Activated naive CD8-positive, alpha-beta T cell treated with anti-CD3 and anti-CD28 coated beads, Interleukin-2, amount 50 U/mL, for 16 hours (primary cell): Measurements from ENCODE around the gene BIRC2.

Source experiments
- DNase-seq: peaks from one replicate; pipeline ENCODE4 v3.0.0-alpha.2; 2020; ENCODE audit warnings: low read depth, low spot score

The BIRC2 gene

DNA sequence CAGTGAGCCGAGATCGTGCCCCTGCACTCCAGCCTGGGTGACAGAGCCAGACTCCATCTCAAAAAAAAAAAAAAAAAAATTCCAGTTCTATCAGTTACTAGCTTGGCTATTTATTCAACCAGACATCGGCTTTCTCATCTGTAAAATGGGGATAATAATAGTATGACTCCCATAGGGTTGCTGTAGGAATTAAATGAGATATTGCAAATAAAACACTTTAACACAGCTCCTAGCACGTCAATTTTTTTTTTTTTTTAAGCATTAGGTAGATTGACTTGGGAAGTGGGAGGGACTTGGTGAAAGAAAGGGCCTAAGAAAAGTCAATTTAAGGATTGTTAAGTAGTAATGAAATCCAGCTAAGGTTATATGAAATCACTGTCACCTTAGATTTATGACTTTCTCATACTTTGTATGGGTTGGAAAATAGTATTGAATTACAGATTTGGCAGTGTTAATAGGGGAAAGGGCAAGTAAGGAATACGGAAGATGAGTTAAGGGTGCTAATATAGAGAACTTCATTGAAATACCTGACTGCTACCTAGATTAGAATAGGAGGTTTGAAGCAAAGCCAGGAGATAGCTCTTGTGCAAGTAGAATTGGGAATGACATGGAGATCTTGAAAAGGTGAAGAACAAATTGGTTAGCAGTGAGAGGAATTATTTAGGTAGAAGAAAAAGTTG, 28.8 kb downstream of the BIRC2 start:
- no peak for DNase-seq

DNA sequence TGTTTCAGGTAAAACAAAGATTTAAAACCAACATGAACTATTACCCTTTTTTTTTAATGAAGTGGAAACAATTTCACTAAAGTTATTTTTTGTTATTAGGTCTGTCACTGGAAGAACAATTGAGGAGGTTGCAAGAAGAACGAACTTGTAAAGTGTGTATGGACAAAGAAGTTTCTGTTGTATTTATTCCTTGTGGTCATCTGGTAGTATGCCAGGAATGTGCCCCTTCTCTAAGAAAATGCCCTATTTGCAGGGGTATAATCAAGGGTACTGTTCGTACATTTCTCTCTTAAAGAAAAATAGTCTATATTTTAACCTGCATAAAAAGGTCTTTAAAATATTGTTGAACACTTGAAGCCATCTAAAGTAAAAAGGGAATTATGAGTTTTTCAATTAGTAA, 30.9 kb downstream of the BIRC2 start:
- DNase-seq = no peak

DNA sequence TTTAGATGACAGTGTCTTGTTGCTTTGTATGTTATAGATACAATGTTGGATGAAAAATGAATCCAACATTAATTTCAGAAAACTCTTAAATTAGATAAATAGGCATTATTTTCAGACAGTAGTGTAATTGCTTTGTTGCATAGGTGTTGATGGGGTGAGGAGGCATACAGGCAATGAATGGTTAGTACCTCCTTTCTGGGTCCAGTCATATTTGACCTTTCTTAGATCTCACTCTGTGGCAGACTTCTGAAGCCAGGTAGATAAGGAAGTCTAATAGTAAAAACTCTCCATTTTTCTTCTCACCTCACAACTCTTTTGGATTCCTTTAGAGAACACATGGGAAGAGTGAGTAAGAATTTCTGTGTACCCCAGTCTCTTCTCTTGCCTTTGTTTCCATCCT, 31.8 kb downstream of the BIRC2 start:
- DNase-seq = no peak

DNA sequence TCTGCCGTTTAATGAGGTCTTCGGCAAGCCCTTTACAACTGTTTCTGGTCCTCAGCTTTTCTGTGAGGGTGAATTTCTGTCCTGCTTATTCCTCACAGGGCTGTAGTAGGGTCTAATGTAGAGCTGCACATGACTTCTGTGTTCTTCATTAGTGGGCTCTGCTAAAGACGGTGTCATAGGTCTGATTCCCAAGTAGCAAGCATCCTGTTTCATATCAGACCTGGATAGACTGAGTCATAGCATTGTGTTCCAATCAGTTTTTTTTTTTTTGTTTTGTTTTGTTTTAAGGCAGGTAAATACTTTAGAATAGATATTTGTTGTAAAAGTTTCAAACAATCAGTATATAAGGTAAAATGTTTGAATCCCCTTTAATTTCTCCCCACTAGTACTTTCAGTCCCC, 35.4 kb downstream of the BIRC2 start:
- DNase-seq = no peak

DNA sequence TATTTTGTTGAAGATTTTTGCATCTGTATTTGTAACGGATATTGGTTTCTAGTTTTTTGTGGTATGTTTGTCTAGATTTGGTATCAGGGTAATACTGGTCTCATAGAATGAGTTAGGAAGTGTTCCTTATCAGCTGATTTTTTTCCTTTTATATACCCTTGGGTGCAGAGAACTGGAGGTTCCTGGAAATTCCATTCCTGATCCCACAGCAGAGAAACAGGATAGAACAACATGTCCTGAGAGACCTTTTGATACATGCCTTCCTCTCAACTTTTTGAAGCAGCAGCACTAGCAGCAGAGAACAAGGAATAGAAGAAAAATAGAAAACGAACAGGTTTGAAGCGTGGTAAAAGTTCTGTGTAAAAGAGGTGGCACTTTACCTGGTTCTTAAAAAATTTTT, 36.8 kb downstream of the BIRC2 start:
- no peak for DNase-seq

DNA sequence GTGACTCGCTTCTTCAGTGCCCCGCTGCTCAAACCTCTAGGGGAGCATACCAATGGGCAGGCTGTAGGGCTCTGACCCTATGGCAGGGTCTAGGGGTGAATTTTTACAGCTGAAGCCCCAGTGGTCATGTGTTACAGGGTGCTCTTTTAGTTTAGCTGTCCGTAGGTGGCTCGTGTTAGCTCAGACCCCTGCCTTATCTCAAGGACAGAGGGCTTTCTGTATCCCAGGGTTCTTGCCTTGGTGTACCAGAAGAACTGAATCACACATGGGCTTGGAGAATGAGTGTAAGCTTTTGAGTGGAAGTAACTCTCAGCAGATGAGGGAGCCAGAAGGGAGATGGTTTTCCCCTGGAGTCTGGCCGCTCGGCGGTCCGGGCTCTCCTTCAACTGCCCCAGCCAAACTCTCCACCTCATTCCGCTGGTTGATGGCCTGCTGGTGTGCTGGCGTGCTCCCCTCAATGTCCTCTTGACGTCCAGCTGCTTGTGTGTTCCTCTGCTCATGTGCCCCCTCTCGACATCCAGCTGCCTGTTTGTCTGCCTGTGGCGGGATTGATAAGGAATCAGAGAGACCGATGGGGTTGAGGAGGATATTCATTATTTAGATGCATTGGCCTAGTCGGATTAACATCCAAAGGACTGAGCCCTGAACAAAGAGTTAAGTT, 37.5 kb downstream of the BIRC2 start:
- no peak for DNase-seq

DNA sequence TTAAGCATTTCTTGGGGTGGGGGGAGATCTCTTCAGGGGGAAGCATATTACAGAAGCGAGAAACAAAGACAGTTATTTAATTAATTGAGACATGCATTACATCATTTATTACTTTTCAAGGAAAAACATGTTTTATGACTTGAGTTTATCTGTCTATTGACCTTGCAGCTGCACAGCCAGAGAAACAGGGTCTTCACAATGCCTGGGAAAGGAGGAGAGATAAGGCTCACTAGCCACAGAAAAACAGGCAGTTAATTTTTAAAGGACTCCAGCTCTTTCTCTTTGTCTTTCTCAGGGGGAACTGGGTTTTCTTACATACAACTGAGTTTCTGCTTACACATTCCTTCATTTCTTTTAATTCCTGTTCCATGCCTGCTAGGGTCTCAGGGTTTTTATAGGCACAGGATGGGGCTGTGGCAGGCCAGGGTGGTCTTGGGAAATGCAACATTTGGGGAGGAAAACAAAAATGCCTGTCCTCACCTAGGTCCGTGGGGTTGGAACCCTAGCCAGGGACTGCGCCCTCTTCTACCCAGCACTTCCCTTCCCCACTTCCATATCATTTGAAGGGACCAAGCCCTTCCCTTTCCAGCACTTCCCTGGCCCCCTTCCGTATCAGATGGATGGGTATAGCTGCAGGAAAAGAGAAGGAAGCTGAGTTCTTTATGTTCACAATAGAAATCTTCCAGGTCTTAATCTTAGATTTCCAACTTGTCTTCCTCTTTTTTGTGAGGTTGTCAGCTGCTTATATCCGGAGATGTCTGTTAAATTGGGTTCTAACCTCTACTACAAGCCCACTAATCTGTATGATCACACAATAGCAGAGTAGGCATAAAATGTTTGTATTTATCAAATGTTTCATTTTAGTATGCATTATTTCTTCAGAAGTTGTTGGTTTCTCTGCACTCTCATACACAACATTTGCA, 38.3 kb downstream of the BIRC2 start:
- no peak for DNase-seq

DNA sequence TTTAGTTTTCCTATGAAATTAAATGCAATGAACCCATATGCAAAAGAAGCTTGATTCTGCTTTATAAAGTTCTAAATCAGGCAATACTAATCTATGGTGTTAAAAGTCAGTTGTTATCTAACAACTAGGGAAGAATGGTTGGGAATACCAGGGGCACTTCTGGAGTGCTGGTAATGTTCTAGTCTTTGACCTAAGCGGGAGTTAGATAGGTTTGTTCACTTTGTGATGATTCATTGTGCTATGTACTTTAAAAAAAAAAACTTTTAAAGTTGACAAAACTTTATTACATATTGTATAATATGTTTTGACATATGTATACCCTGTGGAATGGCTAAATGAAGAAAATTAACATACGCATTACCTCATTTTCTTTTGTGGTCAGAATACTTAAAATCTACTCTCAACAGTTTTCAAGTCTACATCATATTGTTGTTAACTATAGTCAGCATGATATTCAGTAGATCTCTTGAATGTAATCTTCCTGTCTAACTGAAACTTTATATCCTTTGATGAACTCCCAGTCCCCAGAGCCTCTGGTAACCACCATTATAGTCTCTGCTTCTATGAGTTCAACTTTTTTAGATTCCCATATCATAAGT, 39.2 kb downstream of the BIRC2 start:
- DNase-seq = no peak

DNA sequence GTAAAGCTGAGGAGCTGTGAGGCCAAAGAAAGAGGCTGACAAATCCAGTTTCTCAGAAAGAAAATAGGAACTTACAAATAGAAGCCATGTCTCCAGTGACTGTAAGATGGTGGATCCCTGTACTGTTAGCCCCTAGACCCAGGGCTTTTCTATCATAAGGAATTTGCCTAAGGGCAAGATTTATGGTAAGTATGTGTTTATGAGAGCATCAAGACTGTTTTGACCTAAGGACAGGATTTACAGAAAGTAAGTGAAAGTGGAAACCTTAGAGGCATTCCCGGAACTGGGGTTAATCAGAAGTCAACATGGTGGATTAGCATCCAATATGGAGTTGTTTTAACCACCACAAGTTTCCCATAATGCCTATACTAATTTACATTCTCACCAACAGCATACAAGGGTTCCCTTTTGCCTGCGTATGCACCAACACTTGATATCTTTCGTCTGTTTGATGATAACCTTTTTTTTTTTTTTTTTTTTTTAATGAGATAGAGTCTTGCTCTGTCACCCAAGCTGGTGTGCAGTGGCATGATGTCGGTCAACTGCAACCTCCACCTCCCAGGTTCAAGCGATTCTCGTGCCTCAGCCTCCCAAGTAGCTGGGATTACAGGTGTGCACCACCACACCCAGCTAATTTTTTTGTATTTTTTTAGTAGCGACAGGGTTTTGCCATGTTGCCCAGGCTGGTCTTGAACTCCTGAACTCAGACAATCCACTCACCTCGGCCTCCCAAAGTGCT, 40.2 kb downstream of the BIRC2 start:
- DNase-seq = no peak

DNA sequence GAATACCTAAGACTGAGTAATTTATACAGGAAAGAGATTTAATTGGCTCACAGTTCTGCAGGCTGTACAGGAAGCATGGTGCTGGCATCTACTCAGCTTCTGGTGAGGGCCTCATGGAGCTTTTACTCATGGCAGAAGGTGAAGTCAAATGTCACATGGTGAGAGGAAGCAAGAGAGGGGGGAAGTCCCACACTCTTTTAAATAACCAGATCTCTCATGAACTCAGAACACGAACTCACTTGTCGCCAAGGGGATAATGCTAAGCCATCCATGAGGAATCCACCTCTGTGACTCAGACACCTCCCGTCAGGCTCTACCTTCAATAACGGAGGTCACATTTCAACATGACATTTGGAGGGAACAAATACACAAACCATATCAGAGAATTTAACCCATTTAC, 42.2 kb downstream of the BIRC2 start:
- DNase-seq = no peak

DNA sequence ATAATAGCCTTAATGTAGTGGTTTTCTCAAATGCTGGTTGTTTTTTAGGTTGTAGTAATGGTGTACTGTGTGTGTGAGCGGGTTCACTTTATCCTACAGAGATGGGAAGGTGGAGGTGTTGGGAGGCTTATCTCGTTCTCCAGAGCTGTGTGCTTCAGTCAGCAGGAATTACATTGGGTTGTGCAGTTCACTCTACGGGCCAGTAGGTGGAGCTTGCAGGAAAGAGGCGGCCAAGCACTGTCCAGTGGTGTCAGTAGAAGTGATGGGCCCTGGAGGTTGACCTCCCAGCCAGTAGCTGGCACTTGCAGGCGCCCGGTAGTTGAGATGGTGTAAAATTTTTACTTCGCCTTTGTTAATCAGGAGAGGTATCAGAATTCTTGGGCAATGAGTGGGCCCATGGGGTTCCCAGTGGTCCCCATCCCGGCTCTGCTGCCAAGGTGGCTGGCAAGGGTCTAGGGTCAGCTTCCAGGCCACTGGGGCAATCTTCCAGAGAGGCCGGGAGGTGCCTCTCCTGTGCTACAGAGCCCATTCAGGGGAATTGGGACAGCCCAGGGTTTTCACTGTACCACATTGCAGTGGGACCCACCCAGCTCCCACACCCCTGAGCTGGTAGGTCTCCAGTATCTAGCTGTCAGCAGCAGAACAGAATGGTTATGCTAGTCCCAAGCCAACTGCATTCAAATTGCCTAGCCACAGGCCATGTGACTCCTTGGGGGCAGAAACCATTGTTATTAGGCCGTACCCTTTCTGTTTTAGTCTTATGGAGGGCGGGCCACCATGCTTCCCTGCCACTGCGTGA, 43.9 kb downstream of the BIRC2 start:
- DNase-seq = no peak

DNA sequence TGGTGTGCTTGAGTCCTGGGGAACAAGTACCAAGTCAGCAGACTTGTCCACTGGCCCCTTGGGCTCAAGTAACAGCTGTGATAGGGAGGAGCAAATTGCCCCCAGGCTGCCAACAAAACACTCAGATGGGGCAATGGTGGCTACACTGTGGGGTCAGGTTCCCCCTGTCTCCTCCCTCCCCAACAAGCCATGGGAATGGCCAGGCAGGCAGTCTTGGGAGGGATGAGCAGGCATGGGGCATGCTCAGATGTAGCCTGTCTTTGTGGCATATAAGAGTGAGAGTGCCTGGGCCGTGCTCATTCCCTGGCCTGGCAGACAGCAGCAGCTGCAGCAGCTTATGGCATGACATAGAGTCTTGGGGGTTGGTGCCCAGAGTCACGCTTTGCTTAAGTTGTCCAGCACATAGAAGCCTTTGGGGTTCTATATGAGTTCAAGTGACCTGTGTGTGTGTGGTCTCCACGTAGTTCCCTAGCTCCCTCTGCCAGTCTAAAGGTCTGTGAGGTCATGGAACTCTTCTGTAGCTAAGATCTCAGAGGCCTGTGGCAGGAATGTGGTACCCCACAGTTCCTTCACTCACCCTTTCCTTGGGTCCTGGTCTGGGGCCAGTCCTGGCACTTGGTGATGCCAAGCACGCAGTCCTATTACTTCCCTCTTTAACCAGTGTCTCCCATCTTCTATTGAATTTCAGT, 44.7 kb downstream of the BIRC2 start:
- DNase-seq = no peak

DNA sequence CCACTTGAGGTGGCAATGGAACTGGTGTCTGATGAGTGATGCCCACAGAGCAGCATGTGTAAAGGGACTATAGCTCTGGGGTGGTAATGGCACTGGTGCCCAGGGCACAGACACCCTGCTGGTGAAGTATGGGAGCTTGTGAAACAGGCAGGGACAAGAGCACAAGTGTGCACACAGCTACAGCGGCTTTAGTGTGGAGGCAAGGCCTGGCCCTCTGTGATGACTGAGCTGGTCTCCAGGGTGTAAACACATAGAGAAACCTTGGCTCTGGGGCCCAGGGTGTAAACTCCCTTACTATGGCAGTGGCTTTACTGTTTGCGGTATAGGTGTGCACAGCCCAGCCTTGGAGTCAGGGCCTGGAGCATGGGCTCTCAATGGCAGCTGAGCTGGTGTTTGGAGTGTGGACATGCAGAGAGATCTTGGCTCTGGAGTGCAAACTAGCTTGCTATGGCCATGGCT, 46.3 kb downstream of the BIRC2 start:
- no peak for DNase-seq

DNA sequence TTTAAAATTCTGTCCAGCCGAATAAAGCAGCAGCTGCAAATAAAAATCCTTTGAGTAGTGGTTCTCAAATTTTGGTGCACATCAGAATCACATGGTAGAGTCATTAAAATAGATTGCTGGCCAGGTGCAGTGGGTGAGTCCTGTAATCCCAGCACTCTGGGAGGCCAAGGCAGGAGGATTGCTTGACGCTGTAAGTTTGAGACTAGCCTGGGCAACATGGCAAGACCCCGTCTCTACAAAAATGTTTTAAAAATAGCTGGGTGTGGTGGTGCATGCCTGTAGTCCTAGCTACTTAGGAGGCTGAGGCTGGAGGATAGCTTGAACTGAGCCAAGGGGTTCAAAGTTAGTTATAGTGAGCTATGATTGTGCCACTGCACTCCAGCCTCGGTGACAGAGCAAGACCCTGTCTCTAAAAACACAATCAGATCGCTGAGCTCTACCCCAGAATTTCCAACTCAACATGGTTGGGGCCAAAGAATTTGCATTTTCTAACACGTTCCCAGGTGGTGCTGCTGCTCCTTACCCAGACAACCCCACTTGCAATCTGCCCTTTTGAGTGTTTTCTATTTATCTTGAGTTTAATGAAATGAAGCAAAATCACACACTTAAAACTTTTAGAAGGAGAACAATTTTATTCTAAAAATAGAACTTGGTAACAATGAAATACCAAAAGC, 48.8 kb downstream of the BIRC2 start:
- no peak for DNase-seq

DNA sequence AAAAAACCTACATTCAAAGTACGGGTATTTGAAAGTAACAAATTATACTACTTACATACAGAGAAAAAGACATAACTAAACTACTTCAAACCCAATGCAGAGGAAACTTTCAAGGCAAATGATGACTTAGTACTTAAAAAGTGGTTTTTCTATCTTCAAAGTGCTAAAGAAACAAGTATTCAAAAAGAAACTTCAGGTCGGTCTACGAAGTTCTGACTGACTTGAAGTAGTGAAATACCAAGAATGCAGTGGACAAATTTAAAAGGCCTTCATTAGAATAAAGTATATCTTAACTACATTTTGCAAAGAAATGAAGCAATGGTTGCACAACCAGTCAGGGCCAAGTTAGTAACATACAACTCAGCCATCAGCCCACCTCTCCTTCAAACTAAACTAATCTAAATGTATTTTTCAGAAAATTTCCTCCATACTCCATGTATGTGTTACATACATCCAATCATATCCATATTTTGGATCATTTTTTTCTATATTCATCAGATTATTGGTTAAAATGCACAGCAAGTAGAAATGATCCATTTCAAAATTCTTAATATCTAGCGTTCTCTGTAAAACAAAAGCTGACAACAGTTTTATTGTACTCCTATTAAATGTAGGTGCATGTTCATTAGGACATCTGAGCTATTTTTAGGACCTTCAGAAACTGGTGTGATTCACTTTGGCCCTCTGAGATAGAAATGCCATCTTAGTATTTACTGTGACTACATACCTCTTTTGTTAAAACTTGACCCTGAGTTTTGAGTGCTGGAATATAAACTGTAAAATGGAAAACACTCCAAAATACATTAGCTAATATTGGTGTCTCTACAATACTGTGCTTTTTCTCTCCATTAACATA, 49.9 kb downstream of the BIRC2 start:
- no peak for DNase-seq

DNA sequence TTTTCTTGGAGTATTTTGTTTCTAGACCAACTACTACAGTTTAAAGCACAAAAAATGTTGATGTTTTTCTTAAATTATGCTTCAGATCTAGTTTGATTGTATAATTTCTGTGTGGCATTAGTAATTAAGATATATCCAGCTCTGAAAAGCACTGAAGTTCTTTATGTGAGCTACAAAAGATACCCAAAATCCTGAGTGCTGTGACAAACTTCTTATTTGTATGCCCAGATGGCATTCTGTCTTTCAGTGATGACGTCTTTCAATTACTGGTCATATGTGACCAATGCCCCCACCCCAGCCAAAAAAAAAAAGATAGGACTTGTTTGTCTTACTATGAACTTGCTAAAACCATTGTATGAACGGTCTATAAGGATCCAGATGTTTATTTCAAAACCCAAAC, 51.3 kb downstream of the BIRC2 start:
- no peak for DNase-seq

DNA sequence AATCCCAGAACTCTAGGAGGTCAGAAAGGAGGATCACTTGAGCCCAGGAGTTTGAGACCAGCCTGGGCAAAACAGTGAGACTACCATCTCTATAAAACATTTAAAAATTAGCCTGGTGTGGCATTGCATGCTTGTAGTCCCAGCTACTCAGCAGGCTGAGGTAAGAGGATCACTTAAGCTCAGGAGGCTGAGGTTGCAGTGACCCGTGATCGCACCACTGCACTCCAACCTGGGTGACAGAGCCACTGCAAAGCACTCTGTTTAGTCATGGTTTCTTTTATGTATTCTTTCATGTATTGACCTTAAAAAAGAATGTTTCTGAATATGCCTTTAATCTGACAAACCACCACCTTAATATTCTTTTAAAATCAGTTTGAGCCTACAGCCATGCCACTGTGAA, 52.2 kb downstream of the BIRC2 start:
- no peak for DNase-seq

DNA sequence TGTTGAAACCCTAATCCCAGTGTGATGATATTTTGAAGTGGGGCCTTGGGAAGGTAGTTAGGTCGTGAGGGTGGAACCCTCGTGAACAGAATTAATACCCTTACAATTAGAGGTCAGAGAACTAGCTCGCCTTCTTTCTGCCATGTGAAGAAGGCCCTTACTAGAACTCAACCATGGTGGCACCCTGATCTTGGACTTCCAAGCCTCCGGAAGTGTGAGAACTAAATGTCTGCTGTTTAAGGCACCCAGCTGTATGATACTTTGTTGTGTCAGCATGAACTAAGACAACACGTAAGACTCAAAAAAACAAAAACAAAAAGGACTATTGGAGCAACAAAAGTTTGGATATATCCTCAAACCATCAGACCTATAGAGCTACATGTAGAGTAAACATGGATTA, 53.6 kb downstream of the BIRC2 start:
- DNase-seq = no peak
